RKO (cell line): ENCODE data around the gene CRYGN.

Experiments
- DNase-seq: peaks from one replicate; pipeline ENCODE4 v3.0.0-alpha.2; 2016; ENCODE audit warnings: low spot score

The CRYGN gene

GRCh38 chr7:151426904-151427704 lies 12.8 kb downstream of the CRYGN start:
- DNase-seq, result no peak

- no peak for DNase-seq
Measured at GRCh38 chr7:151426441-151426903, 13.5 kb downstream of the CRYGN start.

- DNase-seq, result no peak
Measured at GRCh38 chr7:151425670-151426440, 14.1 kb downstream of the CRYGN start.

GRCh38 chr7:151424799-151425198 lies 15.1 kb downstream of the CRYGN start:
- no peak for DNase-seq

- DNase-seq, result no peak
Measured at GRCh38 chr7:151423936-151424335, 16.0 kb downstream of the CRYGN start.

GRCh38 chr7:151423226-151423625 lies 16.7 kb downstream of the CRYGN start:
- no peak for DNase-seq

GRCh38 chr7:151422212-151422611 lies 17.7 kb downstream of the CRYGN start:
- no peak for DNase-seq

GRCh38 chr7:151420144-151420543 lies 19.8 kb downstream of the CRYGN start:
- DNase-seq, result no peak

GRCh38 chr7:151416941-151417315 lies 23.0 kb downstream of the CRYGN start:
- no peak for DNase-seq

- no peak for DNase-seq
Measured at GRCh38 chr7:151416112-151416940, 23.6 kb downstream of the CRYGN start.

- no peak for DNase-seq
Measured at GRCh38 chr7:151415375-151416105, 24.4 kb downstream of the CRYGN start.

GRCh38 chr7:151413241-151413640 lies 26.7 kb downstream of the CRYGN start:
- DNase-seq, result no peak

- DNase-seq, result no peak
Measured at GRCh38 chr7:151412318-151412717, 27.6 kb downstream of the CRYGN start.

GRCh38 chr7:151411551-151411950 lies 28.4 kb downstream of the CRYGN start:
- no peak for DNase-seq

GRCh38 chr7:151410405-151411390 lies 29.2 kb downstream of the CRYGN start:
- no peak for DNase-seq

GRCh38 chr7:151409667-151410404 lies 30.1 kb downstream of the CRYGN start, which contains the start of gene WDR86:
Gene WDR86 (minus strand): TSS chr7:151410038. CDS start chr7:151409589, 449 bp downstream.
- no peak for DNase-seq

- no peak for DNase-seq
Measured at GRCh38 chr7:151408839-151409666, 30.9 kb downstream of the CRYGN start.

GRCh38 chr7:151408498-151408838 lies 31.5 kb downstream of the CRYGN start:
- no peak for DNase-seq
